HCT116 (cell line): ENCODE measurements around the gene SLC30A7.

Experiments
- EZH2 ChIP-seq: fragments of 200-600 bp; sonication (generic); IDR thresholded peaks from 2 replicates; pipeline ENCODE4 v1.6.1; 2017; ENCODE audit warnings: antibody characterized with exemption, mixed run types
- POLR2A ChIP-seq: IDR thresholded peaks from 2 replicates; pipeline ENCODE4 v1.7.0; 2011; ENCODE audit warnings: borderline replicate concordance; ENCODE audit not compliant: insufficient read depth, insufficient read length; ENCODE audit errors: extremely low read depth
- TF ChIP-seq, protein P1 (sequence below): IDR thresholded peaks from 2 replicates; pipeline ENCODE4 v1.6.1; 2012

DNA sequence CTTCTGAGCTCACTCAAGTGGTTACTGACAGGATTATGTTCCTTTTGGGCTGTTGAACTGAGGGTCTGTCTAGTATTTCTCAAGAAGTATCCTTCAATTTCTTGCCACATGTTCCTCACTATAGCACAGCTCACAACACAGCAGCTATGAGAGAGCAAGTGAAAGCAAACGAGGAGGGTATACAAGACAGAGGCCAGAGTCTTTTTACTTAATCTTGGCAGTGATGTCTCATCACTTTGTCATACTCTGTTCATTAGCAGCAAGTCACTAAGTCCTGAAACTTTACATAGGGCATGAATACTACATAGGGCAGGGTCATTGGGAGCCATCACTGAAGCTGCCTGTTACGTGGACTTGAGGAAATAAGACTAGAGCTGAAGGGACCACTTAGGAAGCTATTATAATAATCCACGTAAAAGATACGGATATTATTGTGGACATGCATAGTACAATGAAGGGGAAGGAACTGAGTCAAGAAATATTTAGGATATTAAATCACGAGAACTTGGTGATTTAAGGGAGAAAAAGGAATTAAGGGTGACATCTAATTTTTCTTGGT lies 63.7 kb downstream of the SLC30A7 start:
- TF ChIP-seq POLR2A (no peak), EZH2 (no peak)
- TF ChIP-seq, protein P1, sequence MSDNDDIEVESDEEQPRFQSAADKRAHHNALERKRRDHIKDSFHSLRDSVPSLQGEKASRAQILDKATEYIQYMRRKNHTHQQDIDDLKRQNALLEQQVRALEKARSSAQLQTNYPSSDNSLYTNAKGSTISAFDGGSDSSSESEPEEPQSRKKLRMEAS = no peak
